HCT116 (cell line): ENCODE results near the gene PIM1. TPM values are rescaled to one million over a fixed set of nuclear protein-coding genes. Genes with fewer than 3 reads are reported as not detected.

Experiments
- ATAC-seq: fragments of 200-7000 bp; cut with Tn5 transposase; 2 replicates; pipeline ENCODE4 v1.9.1; 2020; ENCODE audit warnings: mild to moderate bottlenecking, moderate library complexity
- BruUV-seq: library from RNA; stranded (reverse); fragments of 400-500 nt; replicated peaks from 2 replicates; lab custom pipeline; 2021; lab: Mats Ljungman, UMichigan
- CTCF ChIA-PET: fragments of 300-600 bp; sonication (Branson Sonifier 250); formaldehyde crosslinking; loops from one replicate; lab custom pipeline; 2021; ENCODE audit warnings: antibody characterized with exemption; lab: Charles Lee
- POLR2A ChIA-PET: fragments of 300-600, 350-600 bp; sonication (Branson Sonifier 250); formaldehyde crosslinking; loops from one replicate; lab custom pipeline; 2021; ENCODE audit warnings: antibody characterized with exemption; lab: Charles Lee
- RAD21 ChIA-PET, 2 experiments: fragments of 300-600 bp; sonication (Branson Sonifier 250); formaldehyde crosslinking; loops; one replicate each; lab custom pipeline; 2023; ENCODE audit warnings: low total read pairs in 2 of 2; ENCODE audit not compliant: uncharacterized antibody in 2 of 2, unreplicated experiment in 2 of 2, low non-redundant PET in 1 of 2; lab: Charles Lee
- DNase-seq: peaks from one replicate; pipeline ENCODE4 v3.0.0-alpha.2; 2010; ENCODE audit warnings: low read depth, low spot score
- H2AFZ ChIP-seq: fragments of 200-600 bp; shearing (Covaris generic), sonication (generic); 2 replicates; pipeline ENCODE4 v1.6.1; 2017; ENCODE audit warnings: low read depth, mixed run types, mixed read lengths, antibody characterized with exemption, low read length; ENCODE audit not compliant: poor library complexity, severe bottlenecking
- H3K27ac ChIP-seq: 2 replicates; pipeline ENCODE4 v1.5.1; 2012; ENCODE audit warnings: low read depth, low read length
- H3K27me3 ChIP-seq: fragments of 200-600 bp; sonication (generic); 2 replicates; pipeline ENCODE4 v1.6.1; 2016; ENCODE audit warnings: mixed run types, low read length, mixed read lengths; ENCODE audit not compliant: insufficient read depth
- H3K36me3 ChIP-seq, 2 experiments: fragments of 200-500 bp in 1 of 2; fragments of 200-600 bp in 1 of 2; sonication (Bioruptor generic) in 1 of 2; sonication (generic) in 1 of 2; 2 replicates each; pipeline versions ENCODE4 v1.5.1 to v1.6.1; 2014 to 2016; ENCODE audit warnings: low read length in 2 of 2, inconsistent platforms in 1 of 2, mixed read lengths in 1 of 2, mixed run types in 1 of 2; ENCODE audit not compliant: insufficient read depth in 2 of 2, control insufficient read depth in 1 of 2
- H3K4me1 ChIP-seq, 2 experiments: fragments of 200-600 bp in 1 of 2; sonication (generic) in 1 of 2; 2 replicates each; pipeline versions ENCODE4 v1.5.1 to v1.6.1; 2012 to 2017; ENCODE audit warnings: low read length in 2 of 2, inconsistent platforms in 1 of 2, mild to moderate bottlenecking in 1 of 2, mixed read lengths in 1 of 2, mixed run types in 1 of 2, moderate library complexity in 1 of 2; ENCODE audit not compliant: insufficient read depth in 2 of 2, control insufficient read depth in 1 of 2
- H3K4me2 ChIP-seq: fragments of 200-600 bp; sonication (generic); 2 replicates; pipeline ENCODE4 v1.6.1; 2017; ENCODE audit warnings: mixed run types, low read length, mixed read lengths
- H3K4me3 ChIP-seq, 2 experiments: fragments of 200-600 bp in 1 of 2; sonication (generic) in 1 of 2; replicated peaks in 1 of 2; 2 replicates each; pipeline ENCODE4 v1.5.1; 2011 to 2016; ENCODE audit warnings: low read length in 2 of 2, control low read depth in 1 of 2, low read depth in 1 of 2, mild to moderate bottlenecking in 1 of 2, mixed read lengths in 1 of 2, mixed run types in 1 of 2
- H3K79me2 ChIP-seq: fragments of 200-600 bp; sonication (generic); 2 replicates; pipeline ENCODE4 v1.6.1; 2017; ENCODE audit warnings: mild to moderate bottlenecking, mixed run types, low read length, moderate library complexity, mixed read lengths; ENCODE audit not compliant: insufficient read depth
- H3K9ac ChIP-seq: fragments of 200-600 bp; sonication (generic); 2 replicates; pipeline ENCODE4 v1.6.1; 2016; ENCODE audit warnings: low read length, mixed read lengths
- H3K9me2 ChIP-seq: fragments of 200-600 bp; sonication (generic), shearing (Covaris generic); 2 replicates; pipeline ENCODE4 v1.6.1; 2017; ENCODE audit warnings: mixed run types, mild to moderate bottlenecking, moderate library complexity; ENCODE audit not compliant: insufficient read depth
- H3K9me3 ChIP-seq, 2 experiments: fragments of 200-500 bp in 1 of 2; fragments of 200-600 bp in 1 of 2; sonication (Bioruptor generic) in 1 of 2; sonication (generic) in 1 of 2; 2 replicates each; pipeline ENCODE4 v1.6.1; 2014 to 2017; ENCODE audit warnings: low read length in 2 of 2, mixed read lengths in 2 of 2, inconsistent platforms in 1 of 2, low read depth in 1 of 2, mild to moderate bottlenecking in 1 of 2, mixed run types in 1 of 2, moderate library complexity in 1 of 2; ENCODE audit not compliant: control insufficient read depth in 1 of 2, insufficient read depth in 1 of 2
- H4K20me1 ChIP-seq: fragments of 200-600 bp; sonication (generic), shearing (Covaris generic); 2 replicates; pipeline ENCODE4 v1.6.1; 2017; ENCODE audit warnings: mixed run types, mild to moderate bottlenecking, moderate library complexity; ENCODE audit not compliant: insufficient read depth
- CBX3 ChIP-seq: IDR thresholded peaks from 2 replicates; pipeline ENCODE4 v1.6.1; 2012; ENCODE audit warnings: low read depth
- CEBPB ChIP-seq: IDR thresholded peaks from 2 replicates; pipeline ENCODE4 v1.6.1; 2012; ENCODE audit warnings: low read depth
- EGR1 ChIP-seq: IDR thresholded peaks from 2 replicates; pipeline ENCODE4 v1.6.1; 2012; ENCODE audit warnings: low read depth
- ELF1 ChIP-seq: IDR thresholded peaks from 2 replicates; pipeline ENCODE4 v1.6.1; 2012; ENCODE audit warnings: low read depth, borderline replicate concordance
- EZH2 ChIP-seq: fragments of 200-600 bp; sonication (generic); IDR thresholded peaks from 2 replicates; pipeline ENCODE4 v1.6.1; 2017; ENCODE audit warnings: antibody characterized with exemption, mixed run types
- EZH2phosphoT487 ChIP-seq: fragments of 200-600 bp; IDR thresholded peaks from 2 replicates; pipeline ENCODE4 v1.6.1; 2018; ENCODE audit warnings: antibody characterized with exemption, borderline replicate concordance
- JUND ChIP-seq: IDR thresholded peaks from 2 replicates; pipeline ENCODE4 v1.6.1; 2012
- SIN3A ChIP-seq: IDR thresholded peaks from 2 replicates; pipeline ENCODE4 v1.6.1; 2012; ENCODE audit warnings: low read depth
- SP1 ChIP-seq: IDR thresholded peaks from 2 replicates; pipeline ENCODE4 v1.6.1; 2012; ENCODE audit warnings: low read depth
- SRF ChIP-seq: IDR thresholded peaks from 2 replicates; pipeline ENCODE4 v1.6.1; 2012; ENCODE audit warnings: low read depth
- TCF7L2 ChIP-seq: IDR thresholded peaks from 2 replicates; pipeline ENCODE4 v1.7.0; 2011; ENCODE audit warnings: borderline replicate concordance, inconsistent platforms; ENCODE audit not compliant: insufficient read depth, insufficient read length; ENCODE audit errors: extremely low read depth
- ZFX ChIP-seq: fragments of 450-650 bp; IDR thresholded peaks from 2 replicates; pipeline ENCODE4 v1.6.1; 2017
- intact Hi-C: fragments of 100-400 bp; cut with micrococcal nuclease; formaldehyde crosslinking; loops from 2 replicates; pipeline ENCODE4 v1.10.0; 2022
- total RNA-seq: library from RNA; stranded (reverse); gene quantifications from one replicate; pipeline ENCODE4 v1.2.1, GENCODE V29; 2021; ENCODE audit not compliant: unreplicated experiment
- TF ChIP-seq, protein P1 (sequence below): IDR thresholded peaks from 2 replicates; pipeline ENCODE4 v1.6.1; 2012
- TF ChIP-seq, protein P2 (sequence below), 3 experiments: fragments of 200-600 bp in 1 of 3; sonication (generic) in 1 of 3; IDR thresholded peaks in 2 of 3; conservative IDR thresholded peaks in 1 of 3; 2 replicates each; pipeline ENCODE4 v1.5.1; 2012 to 2017; ENCODE audit warnings: low read depth in 2 of 3, low read length in 2 of 3, antibody characterized with exemption in 1 of 3, borderline replicate concordance in 1 of 3, control low read depth in 1 of 3, mild to moderate bottlenecking in 1 of 3, mixed read lengths in 1 of 3, mixed run types in 1 of 3, moderate library complexity in 1 of 3; ENCODE audit not compliant: insufficient read depth in 1 of 3
- TF ChIP-seq, protein P3 (sequence below): IDR thresholded peaks from 2 replicates; pipeline ENCODE4 v1.6.1; 2012; ENCODE audit warnings: low read depth
- TF ChIP-seq, protein P4 (sequence below): IDR thresholded peaks from 2 replicates; pipeline ENCODE4 v1.6.1; 2012

Gene PIM1
- total RNA-seq, 1 experiment from 2014 or later = 26.2 TPM

DNA sequence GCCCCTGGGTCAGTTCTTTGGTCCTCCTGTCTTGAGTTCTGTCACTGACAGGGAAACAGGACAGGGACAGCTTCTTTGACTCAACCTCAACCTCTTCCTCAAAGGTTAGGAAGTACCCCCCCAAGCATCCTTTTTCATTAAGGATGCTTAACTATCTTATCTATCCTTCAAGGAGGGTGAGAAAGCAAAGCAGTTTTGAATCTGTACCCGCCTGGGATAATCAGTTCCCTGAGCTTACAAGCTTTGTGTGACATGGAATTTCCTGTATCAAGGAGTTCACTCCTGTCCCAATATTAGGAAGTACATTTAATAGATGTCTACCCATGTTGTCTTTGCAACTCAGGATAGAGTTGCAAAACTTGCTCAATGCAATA, 31.1 kb upstream of the PIM1 start:
- Histone ChIP-seq H3K9me3 (no peaks in the 10 kb centered on the region), H3K27me3 (no peaks in the 10 kb centered on the region), H3K79me2 (no peaks in the 10 kb centered on the region), H4K20me1 (no peaks in the 10 kb centered on the region), H3K4me2 (peak overlapping the region; percentile 80; the same call in 1 of the 2 replicates), H2AFZ (no peak overlapping the region), H3K9me2 (no peaks in the 10 kb centered on the region), H3K4me3 (no peak overlapping the region), H3K4me1 (peaks cover 43 to 74% of the 10 kb centered on the region in 2 experiments), H3K36me3 (no peaks in the 10 kb centered on the region), H3K9ac (no peak overlapping the region), H3K27ac (no peak overlapping the region)
- RAD21 ChIA-PET = no interaction called here
- CTCF ChIA-PET = no interaction called here
- no peak for DNase-seq
- no TSS peak for BruUV-seq
- POLR2A ChIA-PET = no interaction called here
- intact Hi-C loops = no loop called here
- ATAC-seq = no peak
- TF ChIP-seq EGR1 (no peak), JUND (no peak), SIN3A (no peak)

DNA sequence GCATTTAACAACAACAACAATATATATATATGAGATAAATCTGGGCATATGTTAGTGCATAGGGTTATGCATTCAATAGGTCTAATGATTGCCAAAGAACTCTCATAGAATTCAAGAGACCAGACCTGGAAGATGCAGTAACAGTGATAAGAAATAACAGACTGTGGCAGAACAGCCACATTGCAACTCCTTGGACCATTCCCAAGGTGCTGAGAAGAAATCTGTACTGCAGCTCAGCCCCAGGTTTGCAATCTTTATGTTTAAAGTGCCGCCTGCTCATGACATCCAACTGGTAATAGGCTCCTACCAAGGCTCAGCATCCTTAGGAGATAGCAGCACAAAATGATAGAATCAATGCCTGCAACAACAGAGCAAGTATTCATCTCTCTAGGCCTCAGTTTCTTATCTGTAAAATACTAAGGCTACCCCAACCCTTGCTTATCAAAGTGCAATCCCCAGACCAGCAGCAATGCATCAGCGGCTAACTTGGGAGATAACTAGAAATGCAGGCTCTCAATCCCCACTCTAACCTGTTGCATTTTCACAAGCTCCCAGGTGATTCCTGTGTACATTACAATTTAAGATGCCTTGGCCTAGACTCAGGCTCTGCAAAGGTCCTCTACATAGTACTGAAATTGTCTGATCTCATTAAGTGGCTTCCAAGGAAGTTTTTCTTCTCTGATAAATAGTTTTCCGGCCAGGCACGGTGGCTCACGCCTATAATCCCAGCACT, 30.6 kb upstream of the PIM1 start:
- Histone ChIP-seq H3K79me2 (no peaks in the 10 kb centered on the region), H3K4me3 (no peak overlapping the region), H2AFZ (no peak overlapping the region), H3K36me3 (no peaks in the 10 kb centered on the region), H3K4me2 (no peak overlapping the region), H4K20me1 (no peaks in the 10 kb centered on the region), H3K9me2 (no peaks in the 10 kb centered on the region), H3K27me3 (no peaks in the 10 kb centered on the region), H3K9me3 (no peaks in the 10 kb centered on the region), H3K9ac (no peak overlapping the region), H3K4me1 (peaks cover 37 to 72% of the 10 kb centered on the region in 2 experiments), H3K27ac (no peak overlapping the region)
- ChIA-PET CTCF (no interaction called here), POLR2A (no interaction called here), RAD21 (no interaction called here)
- TF ChIP-seq, protein P1, sequence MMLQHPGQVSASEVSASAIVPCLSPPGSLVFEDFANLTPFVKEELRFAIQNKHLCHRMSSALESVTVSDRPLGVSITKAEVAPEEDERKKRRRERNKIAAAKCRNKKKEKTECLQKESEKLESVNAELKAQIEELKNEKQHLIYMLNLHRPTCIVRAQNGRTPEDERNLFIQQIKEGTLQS = no peak
- TF ChIP-seq CBX3 = no peak
- no peak for TF ChIP-seq ZFX
- TF ChIP-seq SRF = no peak
- no peak for TF ChIP-seq TCF7L2
- no peak for TF ChIP-seq JUND
- no peak for TF ChIP-seq SP1
- TF ChIP-seq, protein P2, sequence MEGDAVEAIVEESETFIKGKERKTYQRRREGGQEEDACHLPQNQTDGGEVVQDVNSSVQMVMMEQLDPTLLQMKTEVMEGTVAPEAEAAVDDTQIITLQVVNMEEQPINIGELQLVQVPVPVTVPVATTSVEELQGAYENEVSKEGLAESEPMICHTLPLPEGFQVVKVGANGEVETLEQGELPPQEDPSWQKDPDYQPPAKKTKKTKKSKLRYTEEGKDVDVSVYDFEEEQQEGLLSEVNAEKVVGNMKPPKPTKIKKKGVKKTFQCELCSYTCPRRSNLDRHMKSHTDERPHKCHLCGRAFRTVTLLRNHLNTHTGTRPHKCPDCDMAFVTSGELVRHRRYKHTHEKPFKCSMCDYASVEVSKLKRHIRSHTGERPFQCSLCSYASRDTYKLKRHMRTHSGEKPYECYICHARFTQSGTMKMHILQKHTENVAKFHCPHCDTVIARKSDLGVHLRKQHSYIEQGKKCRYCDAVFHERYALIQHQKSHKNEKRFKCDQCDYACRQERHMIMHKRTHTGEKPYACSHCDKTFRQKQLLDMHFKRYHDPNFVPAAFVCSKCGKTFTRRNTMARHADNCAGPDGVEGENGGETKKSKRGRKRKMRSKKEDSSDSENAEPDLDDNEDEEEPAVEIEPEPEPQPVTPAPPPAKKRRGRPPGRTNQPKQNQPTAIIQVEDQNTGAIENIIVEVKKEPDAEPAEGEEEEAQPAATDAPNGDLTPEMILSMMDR (IDR thresholded peaks at IDR 0.05 in 2 of 3, conservative IDR thresholded peaks at IDR 0.05 in 1 of 3; ENCODE audit: borderline replicate concordance in 1 of 3, insufficient read depth in 1 of 3, low read depth in 2 of 3, low read length in 2 of 3) = no peak
- no peak for TF ChIP-seq ELF1
- no peak for TF ChIP-seq EZH2phosphoT487
- TF ChIP-seq CEBPB = no peak
- TF ChIP-seq, protein P3, sequence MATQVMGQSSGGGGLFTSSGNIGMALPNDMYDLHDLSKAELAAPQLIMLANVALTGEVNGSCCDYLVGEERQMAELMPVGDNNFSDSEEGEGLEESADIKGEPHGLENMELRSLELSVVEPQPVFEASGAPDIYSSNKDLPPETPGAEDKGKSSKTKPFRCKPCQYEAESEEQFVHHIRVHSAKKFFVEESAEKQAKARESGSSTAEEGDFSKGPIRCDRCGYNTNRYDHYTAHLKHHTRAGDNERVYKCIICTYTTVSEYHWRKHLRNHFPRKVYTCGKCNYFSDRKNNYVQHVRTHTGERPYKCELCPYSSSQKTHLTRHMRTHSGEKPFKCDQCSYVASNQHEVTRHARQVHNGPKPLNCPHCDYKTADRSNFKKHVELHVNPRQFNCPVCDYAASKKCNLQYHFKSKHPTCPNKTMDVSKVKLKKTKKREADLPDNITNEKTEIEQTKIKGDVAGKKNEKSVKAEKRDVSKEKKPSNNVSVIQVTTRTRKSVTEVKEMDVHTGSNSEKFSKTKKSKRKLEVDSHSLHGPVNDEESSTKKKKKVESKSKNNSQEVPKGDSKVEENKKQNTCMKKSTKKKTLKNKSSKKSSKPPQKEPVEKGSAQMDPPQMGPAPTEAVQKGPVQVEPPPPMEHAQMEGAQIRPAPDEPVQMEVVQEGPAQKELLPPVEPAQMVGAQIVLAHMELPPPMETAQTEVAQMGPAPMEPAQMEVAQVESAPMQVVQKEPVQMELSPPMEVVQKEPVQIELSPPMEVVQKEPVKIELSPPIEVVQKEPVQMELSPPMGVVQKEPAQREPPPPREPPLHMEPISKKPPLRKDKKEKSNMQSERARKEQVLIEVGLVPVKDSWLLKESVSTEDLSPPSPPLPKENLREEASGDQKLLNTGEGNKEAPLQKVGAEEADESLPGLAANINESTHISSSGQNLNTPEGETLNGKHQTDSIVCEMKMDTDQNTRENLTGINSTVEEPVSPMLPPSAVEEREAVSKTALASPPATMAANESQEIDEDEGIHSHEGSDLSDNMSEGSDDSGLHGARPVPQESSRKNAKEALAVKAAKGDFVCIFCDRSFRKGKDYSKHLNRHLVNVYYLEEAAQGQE = no peak
- no peak for TF ChIP-seq EZH2
- TF ChIP-seq, protein P4, sequence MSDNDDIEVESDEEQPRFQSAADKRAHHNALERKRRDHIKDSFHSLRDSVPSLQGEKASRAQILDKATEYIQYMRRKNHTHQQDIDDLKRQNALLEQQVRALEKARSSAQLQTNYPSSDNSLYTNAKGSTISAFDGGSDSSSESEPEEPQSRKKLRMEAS = no peak
- no peak for DNase-seq
- intact Hi-C loops = no loop called here
- no peak for ATAC-seq
- no TSS peak for BruUV-seq
